Suppressor macrophage treated with lipopolysaccharide for 1 hour (primary cell): ENCODE measurements around the gene PCSK6.
A peak's percentile ranks its signal among the peaks of the same experiment; 100 is the strongest.

Source experiments
- DNase-seq, 3 donors: peaks; one replicate each; pipeline ENCODE4 v3.0.0-alpha.2; 2020 to 2022

PCSK6 gene

GRCh38 chr15:101266034-101266433 is 223.5 kb downstream of the PCSK6 start:
- no peak for DNase-seq

GRCh38 chr15:101264911-101265641 is 224.4 kb downstream of the PCSK6 start:
- peak in 1 of 3 donors; percentile 31 for DNase-seq

DNA sequence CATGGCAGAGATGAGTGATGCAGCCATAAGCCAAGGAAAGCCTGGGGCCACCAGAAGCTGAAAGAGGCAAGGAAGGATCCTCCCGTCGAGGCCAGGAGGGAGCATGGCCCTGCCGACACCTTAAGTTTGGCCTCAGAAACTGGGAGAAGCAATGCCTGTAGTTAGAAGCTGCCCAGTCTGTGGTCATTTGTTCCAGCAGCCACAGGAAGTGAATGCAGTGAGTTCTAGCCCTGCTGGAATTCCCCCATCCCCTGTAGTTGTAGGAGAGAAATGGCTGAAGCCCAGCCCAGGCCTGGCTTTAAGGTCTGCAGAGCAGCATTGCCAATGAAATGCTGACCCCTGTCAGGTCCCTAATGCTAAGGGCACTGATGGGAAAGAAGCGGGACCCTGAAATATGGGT is 225.5 kb downstream of the PCSK6 start:
- peak; percentile 38 to 56 (median 45) for DNase-seq

GRCh38 chr15:101262551-101262950 is 227.0 kb downstream of the PCSK6 start:
- no peak for DNase-seq

DNA sequence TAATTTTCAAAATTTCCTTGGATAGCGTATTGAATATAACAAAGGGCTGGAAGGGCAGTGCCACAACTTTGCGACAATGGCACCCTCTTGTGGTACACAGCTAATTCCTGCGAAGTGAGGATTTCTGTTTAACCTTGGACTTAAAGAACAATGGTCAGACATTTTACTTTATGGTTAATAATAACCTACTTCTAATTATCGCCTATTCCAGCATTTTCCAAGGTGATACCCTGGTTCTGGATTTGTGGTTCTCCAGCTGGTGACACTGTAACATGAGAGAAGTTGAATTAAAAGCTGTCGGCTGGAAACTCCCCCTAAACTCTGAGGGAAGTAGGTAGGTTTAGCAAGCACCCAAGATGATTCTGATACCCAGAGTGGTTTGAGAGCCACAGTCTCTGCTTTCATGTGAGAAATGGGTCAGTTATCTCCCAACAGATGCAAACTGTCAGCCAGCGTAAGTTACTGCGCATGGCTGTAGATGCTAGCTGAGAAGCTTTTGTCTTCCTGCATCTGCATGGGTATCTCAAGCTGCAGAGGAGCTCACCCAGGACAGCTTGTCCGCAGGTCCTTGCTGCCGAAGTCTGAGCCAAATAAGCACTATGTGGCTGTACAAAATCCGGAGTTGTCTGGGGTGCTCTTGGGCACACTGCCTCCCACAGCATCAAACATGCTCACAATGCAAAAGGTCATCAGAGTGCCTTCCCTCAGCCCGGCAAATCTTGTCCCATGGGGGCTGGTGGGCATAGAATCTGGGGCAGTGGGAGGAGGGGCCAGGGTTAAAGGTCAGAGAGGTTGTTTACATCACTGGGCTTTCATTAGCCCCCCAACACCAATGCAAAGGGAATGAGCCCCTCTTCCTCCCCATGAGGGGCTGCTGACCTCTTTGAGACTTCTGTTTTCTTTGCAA is 231.0 kb downstream of the PCSK6 start:
- DNase-seq = peak; percentile 84 to 89 (median 85)

- DNase-seq = peak in 1 of 3 donors; percentile 39
Measured at GRCh38 chr15:101256757-101257156, 232.8 kb downstream of the PCSK6 start.

- no peak for DNase-seq
Measured at GRCh38 chr15:101255615-101256241, 233.8 kb downstream of the PCSK6 start.

GRCh38 chr15:101255051-101255395 is 234.5 kb downstream of the PCSK6 start:
- peak; percentile 25 to 60 (median 55) for DNase-seq

DNA sequence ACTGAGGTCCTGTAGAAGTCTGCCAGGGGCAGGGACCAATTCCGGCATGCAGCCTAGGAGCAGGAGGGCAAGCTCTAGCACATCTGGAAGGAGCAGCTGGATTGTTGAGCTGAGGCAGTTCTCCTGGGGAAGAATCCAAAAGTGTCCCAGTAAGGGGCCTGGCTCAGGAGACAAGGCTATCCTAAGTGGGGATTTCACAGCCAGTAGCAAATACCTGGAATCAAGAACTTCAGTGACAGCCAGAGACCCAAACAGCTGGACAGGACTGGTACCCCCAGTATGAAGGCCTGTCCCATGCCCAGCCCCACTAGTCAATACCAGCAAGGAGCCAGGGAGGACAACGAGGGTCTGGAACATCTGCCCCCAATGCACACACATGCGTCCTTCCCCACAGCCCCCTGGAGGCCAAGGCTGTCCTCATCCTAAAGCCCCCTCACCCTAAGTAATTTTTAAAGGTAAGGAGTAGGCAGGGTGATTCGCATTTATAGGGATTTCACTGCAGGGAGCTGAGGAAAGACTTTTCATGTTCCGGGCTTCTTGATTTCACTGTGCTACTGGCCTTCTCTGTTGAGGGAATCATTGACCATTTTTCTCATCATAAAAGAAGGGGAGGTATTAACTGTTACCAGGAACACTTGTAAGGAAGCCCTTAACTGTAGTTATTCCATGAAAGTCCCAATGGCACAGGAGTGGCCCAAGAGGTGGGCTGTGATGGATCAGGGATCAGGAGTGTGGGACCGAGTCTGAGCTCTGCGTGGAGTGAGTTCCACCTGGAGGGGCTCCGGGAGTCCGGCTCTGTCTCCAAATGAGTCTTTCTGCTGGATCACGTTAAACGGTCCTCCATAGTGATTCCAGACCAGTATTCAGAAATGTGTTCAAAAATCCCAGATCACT is 235.1 kb downstream of the PCSK6 start:
- no peak for DNase-seq
